ENCODE measurements around the gene FAH. TPM values are rescaled to one million over a fixed set of nuclear protein-coding genes. Genes with fewer than 3 reads are reported as not detected.

Gene FAH
- total RNA-seq, 1 donor = 27.2 TPM

GRCh38 chr15:80214910-80215309 is 62.1 kb downstream of the FAH start:
- H3K4me3 ChIP-seq (ENCODE audit: low read depth, low read length) = no peak overlapping the region
- DNase-seq (ENCODE audit: low read depth) = no peak

DNA sequence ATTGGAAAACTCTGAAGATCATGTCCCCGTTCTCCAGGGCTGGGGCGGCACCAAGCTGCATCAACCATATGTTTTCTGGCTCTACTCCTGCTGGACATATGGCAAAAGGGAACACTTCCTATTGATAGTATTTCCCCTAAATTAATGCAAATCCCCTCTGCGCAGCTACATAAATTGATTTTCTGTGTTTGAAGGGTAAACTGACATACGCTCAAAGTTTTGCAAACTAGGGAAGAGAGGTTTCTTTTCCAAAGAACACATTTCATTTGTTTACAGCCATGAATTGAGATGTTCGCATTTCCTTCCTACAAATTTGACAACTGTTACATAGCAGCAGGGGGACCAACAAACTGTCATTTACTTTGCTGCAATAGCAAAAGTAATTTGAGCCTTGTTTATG is 63.3 kb downstream of the FAH start:
- DNase-seq (ENCODE audit: low read depth) = no peak
- no peak overlapping the region for H3K4me3 ChIP-seq (ENCODE audit: low read depth, low read length)
- TF ChIP-seq CTCF (IDR thresholded peaks at IDR 0.05; ENCODE audit: insufficient read depth, low read depth, low read length) = no peak

More at GRCh38 chr15:80214910-80215309, 62.1 kb downstream of the FAH start:
- no peak for TF ChIP-seq CTCF (IDR thresholded peaks at IDR 0.05; ENCODE audit: insufficient read depth, low read depth, low read length)

GRCh38 chr15:80216911-80217310 is 64.1 kb downstream of the FAH start:
- no peak for DNase-seq (ENCODE audit: low read depth)
- TF ChIP-seq CTCF (IDR thresholded peaks at IDR 0.05; ENCODE audit: insufficient read depth, low read depth, low read length) = no peak

DNA sequence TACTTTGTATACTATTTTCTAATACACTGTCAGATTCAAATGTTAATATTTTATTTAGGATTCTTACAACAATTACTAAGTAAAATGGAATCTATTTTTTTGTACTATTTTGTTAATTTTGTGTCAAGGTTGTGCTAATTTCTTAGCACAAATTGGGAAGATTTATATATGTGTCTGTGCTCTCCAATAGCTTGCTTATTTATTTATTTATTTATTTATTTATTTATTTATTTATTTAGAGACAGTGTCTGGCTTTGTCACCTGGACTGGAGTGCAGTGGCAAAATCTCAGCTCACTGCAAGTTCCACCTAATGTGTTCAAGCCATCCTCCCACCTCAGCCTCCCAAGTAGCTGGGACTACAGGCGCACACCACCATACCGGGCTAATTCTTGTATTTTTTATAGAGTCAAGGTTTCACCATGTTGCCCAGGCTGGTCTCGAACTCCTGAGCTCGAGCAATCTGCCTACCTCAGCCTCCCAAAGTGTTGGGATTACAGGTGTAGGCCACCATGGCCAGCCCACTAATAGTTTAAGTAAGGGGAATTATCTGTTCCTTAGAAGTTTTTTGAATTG is 64.6 kb downstream of the FAH start:
- TF ChIP-seq CTCF (IDR thresholded peaks at IDR 0.05; ENCODE audit: insufficient read depth, low read depth, low read length) = no peak
- H3K4me3 ChIP-seq (ENCODE audit: low read depth, low read length) = no peak overlapping the region
- DNase-seq (ENCODE audit: low read depth) = no peak

More at GRCh38 chr15:80216911-80217310, 64.1 kb downstream of the FAH start:
- no peak overlapping the region for H3K4me3 ChIP-seq (ENCODE audit: low read depth, low read length)

GRCh38 chr15:80219955-80220354 is 67.2 kb downstream of the FAH start:
- TF ChIP-seq CTCF (IDR thresholded peaks at IDR 0.05; ENCODE audit: insufficient read depth, low read depth, low read length) = no peak
- no peak for DNase-seq (ENCODE audit: low read depth)
- no peak overlapping the region for H3K4me3 ChIP-seq (ENCODE audit: low read depth, low read length)

DNA sequence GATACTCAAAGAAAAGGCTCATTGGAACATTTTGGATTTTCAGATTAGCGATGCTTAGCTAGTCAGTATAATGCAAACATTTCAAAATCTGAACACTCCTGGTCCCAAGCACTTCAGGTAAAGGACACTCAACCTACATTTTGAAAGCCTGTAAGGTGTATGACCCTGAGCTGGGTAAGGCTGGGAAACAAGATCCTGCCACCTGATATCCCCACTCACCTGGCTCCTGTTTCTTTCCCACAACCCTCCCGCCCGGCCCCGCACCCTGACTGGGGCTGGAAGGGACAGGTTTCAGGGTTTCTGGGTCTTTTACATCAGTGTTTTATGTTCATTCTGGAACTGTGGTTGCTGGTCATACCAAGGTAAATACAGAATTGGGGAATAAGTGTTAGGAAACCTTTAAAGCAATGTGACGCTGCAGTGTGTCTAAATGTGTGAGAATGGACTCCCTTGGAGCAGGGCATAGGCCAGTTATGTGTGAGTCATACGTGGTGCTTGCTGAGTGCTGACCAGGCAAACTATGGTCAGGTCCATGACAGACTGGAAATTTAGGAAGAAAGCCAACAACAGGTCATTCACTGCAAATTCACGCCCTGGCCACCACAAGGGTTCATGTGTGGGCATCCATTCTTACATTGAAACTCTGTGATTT is 76.3 kb downstream of the FAH start:
- H3K4me3 ChIP-seq (ENCODE audit: low read depth, low read length) = no peak overlapping the region
- TF ChIP-seq CTCF (IDR thresholded peaks at IDR 0.05; ENCODE audit: insufficient read depth, low read depth, low read length) = no peak
- DNase-seq (ENCODE audit: low read depth) = peak; percentile 6

Measured in fibroblast of villous mesenchyme (primary cell).